Measurements from ENCODE around the gene GALNT3.

Gene GALNT3

GRCh38 chr2:165793779-165794535, at the start of gene GALNT3:
TSS of gene GALNT3 (minus strand) at chr2:165794247. CDS start at chr2:165770700, 23,547 bp downstream.
- DNase-seq (ENCODE audit: low read depth in 2 of 2), result peak in 1 of 2 donors; percentile 16

GRCh38 chr2:165843351-165843750, 49.3 kb upstream of the GALNT3 start:
- no peak for DNase-seq (ENCODE audit: low read depth in 2 of 2)

- no peak for DNase-seq (ENCODE audit: low read depth in 2 of 2)
These were observed 46.4 kb upstream of the GALNT3 start for GRCh38 chr2:165840333-165840958.

GRCh38 chr2:165839610-165840009, 45.6 kb upstream of the GALNT3 start:
- DNase-seq (ENCODE audit: low read depth in 2 of 2), result no peak

- DNase-seq (ENCODE audit: low read depth in 2 of 2), result no peak
These were observed 43.1 kb upstream of the GALNT3 start for GRCh38 chr2:165837122-165837521.

- DNase-seq (ENCODE audit: low read depth in 2 of 2), result no peak
These were observed 41.3 kb upstream of the GALNT3 start for GRCh38 chr2:165835363-165835762.

GRCh38 chr2:165833156-165833555, 39.1 kb upstream of the GALNT3 start:
- DNase-seq (ENCODE audit: low read depth in 2 of 2), result no peak

- no peak for DNase-seq (ENCODE audit: low read depth in 2 of 2)
These were observed 33.9 kb upstream of the GALNT3 start for GRCh38 chr2:165827921-165828276.

GRCh38 chr2:165827016-165827920, 33.2 kb upstream of the GALNT3 start:
- DNase-seq (ENCODE audit: low read depth in 2 of 2), result no peak

- no peak for DNase-seq (ENCODE audit: low read depth in 2 of 2)
These were observed 31.0 kb upstream of the GALNT3 start for GRCh38 chr2:165825041-165825440.

- DNase-seq (ENCODE audit: low read depth in 2 of 2), result no peak
These were observed 26.2 kb upstream of the GALNT3 start for GRCh38 chr2:165820296-165820695.

- no peak for DNase-seq (ENCODE audit: low read depth in 2 of 2)
These were observed 24.9 kb upstream of the GALNT3 start for GRCh38 chr2:165818920-165819319.

- no peak for DNase-seq (ENCODE audit: low read depth in 2 of 2)
These were observed 21.5 kb upstream of the GALNT3 start for GRCh38 chr2:165815299-165816141.

GRCh38 chr2:165814473-165814872, 20.4 kb upstream of the GALNT3 start:
- no peak for DNase-seq (ENCODE audit: low read depth in 2 of 2)

GRCh38 chr2:165811592-165812370, 17.7 kb upstream of the GALNT3 start:
- no peak for DNase-seq (ENCODE audit: low read depth in 2 of 2)

- DNase-seq (ENCODE audit: low read depth in 2 of 2), result no peak
These were observed 16.4 kb upstream of the GALNT3 start for GRCh38 chr2:165810418-165810817.

- no peak for DNase-seq (ENCODE audit: low read depth in 2 of 2)
These were observed 10.7 kb upstream of the GALNT3 start for GRCh38 chr2:165804719-165805118.

GRCh38 chr2:165803123-165803760, 9.2 kb upstream of the GALNT3 start:
- no peak for DNase-seq (ENCODE audit: low read depth in 2 of 2)

GRCh38 chr2:165801176-165801575, 7.1 kb upstream of the GALNT3 start:
- DNase-seq (ENCODE audit: low read depth in 2 of 2), result no peak

- no peak for DNase-seq (ENCODE audit: low read depth in 2 of 2)
These were observed 2.9 kb upstream of the GALNT3 start for GRCh38 chr2:165796819-165797530.
